IMR-90 (cell line): ENCODE results near the gene RNFT2. TPM values are rescaled to one million over a fixed set of nuclear protein-coding genes. Genes with fewer than 3 reads are reported as not detected.

Experiments used
- ATAC-seq: fragments of 200-7000 bp; cut with Tn5 transposase; 2 replicates; pipeline ENCODE4 v1.9.1; 2020; ENCODE audit warnings: low read depth, mild to moderate bottlenecking, moderate library complexity
- BruUV-seq: library from RNA; stranded (reverse); fragments of 400-500 nt; replicated peaks from 2 replicates; lab custom pipeline; 2021; lab: Mats Ljungman, UMichigan
- CTCF ChIA-PET: fragments of 300-600 bp; formaldehyde crosslinking; extraction: SDS; loops from one replicate; lab custom pipeline; 2021; ENCODE audit warnings: antibody characterized with exemption; lab: Yijun Ruan, JAX
- POLR2A ChIA-PET: fragments of 300-600 bp; sonication (Branson Sonifier 250); formaldehyde crosslinking; loops from one replicate; lab custom pipeline; 2022; ENCODE audit warnings: antibody characterized with exemption; ENCODE audit not compliant: unreplicated experiment; lab: Charles Lee
- DNase-seq: peaks from one replicate; pipeline ENCODE4 v3.0.0; 2013
- H2AFZ ChIP-seq: replicated peaks from 2 replicates; pipeline ENCODE3; 2013; ENCODE audit warnings: low read length, mild to moderate bottlenecking; ENCODE audit not compliant: poor library complexity
- H2AK5ac ChIP-seq: 2 replicates; pipeline ENCODE4 v1.6.1; 2013; ENCODE audit warnings: low read depth, low read length, inconsistent platforms
- H2AK9ac ChIP-seq: replicated peaks from 2 replicates; pipeline ENCODE3; 2013; ENCODE audit warnings: mild to moderate bottlenecking, low read depth, low read length, moderate library complexity; ENCODE audit not compliant: poor library complexity
- H2BK120ac ChIP-seq: 2 replicates; pipeline ENCODE4 v1.6.1; 2013; ENCODE audit warnings: low read depth, low read length, inconsistent platforms
- H2BK15ac ChIP-seq: 3 replicates; pipeline ENCODE4 v1.6.1; 2013; ENCODE audit warnings: low read depth, low read length, inconsistent platforms
- H2BK20ac ChIP-seq: 2 replicates; pipeline ENCODE4 v1.6.1; 2013; ENCODE audit warnings: low read depth, mild to moderate bottlenecking, inconsistent platforms, low read length, moderate library complexity
- H2BK5ac ChIP-seq: 2 replicates; pipeline ENCODE4 v1.6.1; 2013; ENCODE audit warnings: mild to moderate bottlenecking, low read depth, low read length, inconsistent platforms; ENCODE audit not compliant: poor library complexity, severe bottlenecking
- H3K14ac ChIP-seq: replicated peaks from 2 replicates; pipeline ENCODE4 v1.6.1; 2013; ENCODE audit warnings: low read depth, low read length, inconsistent platforms
- H3K18ac ChIP-seq: 2 replicates; pipeline ENCODE4 v1.6.1; 2013; ENCODE audit warnings: low read depth, low read length, control low read depth
- H3K23ac ChIP-seq: 2 replicates; pipeline ENCODE4 v1.6.1; 2013; ENCODE audit warnings: low read depth, low read length, inconsistent platforms
- H3K27ac ChIP-seq: 2 replicates; pipeline ENCODE4 v1.5.1; 2013; ENCODE audit warnings: mild to moderate bottlenecking, control low read depth, low read length; ENCODE audit not compliant: insufficient read depth
- H3K27me3 ChIP-seq: 2 replicates; pipeline ENCODE4 v1.6.1; 2013; ENCODE audit warnings: low read length; ENCODE audit not compliant: control insufficient read depth, insufficient read depth
- H3K36me3 ChIP-seq: 2 replicates; pipeline ENCODE4 v1.6.1; 2013; ENCODE audit warnings: low read length, mixed read lengths; ENCODE audit not compliant: control insufficient read depth, insufficient read depth
- H3K4ac ChIP-seq: 2 replicates; pipeline ENCODE4 v1.6.1; 2013; ENCODE audit warnings: low read depth, low read length, inconsistent platforms
- H3K4me1 ChIP-seq: 2 replicates; pipeline ENCODE4 v1.6.1; 2013; ENCODE audit warnings: low read length, mixed read lengths; ENCODE audit not compliant: control insufficient read depth, insufficient read depth
- H3K4me2 ChIP-seq: 2 replicates; pipeline ENCODE4 v1.6.1; 2013; ENCODE audit warnings: low read depth, mild to moderate bottlenecking, control low read depth, low read length, moderate library complexity
- H3K4me3 ChIP-seq: 2 replicates; pipeline ENCODE4 v1.5.1; 2013; ENCODE audit warnings: low read depth, mild to moderate bottlenecking, control low read depth, low read length, moderate library complexity; ENCODE audit not compliant: insufficient read depth
- H3K56ac ChIP-seq: 2 replicates; pipeline ENCODE4 v1.6.1; 2013; ENCODE audit warnings: low read length, inconsistent platforms; ENCODE audit not compliant: insufficient read depth; ENCODE audit errors: extremely low read depth
- H3K79me1 ChIP-seq, 2 experiments: 2 replicates each; pipeline ENCODE4 v1.6.1; 2013; ENCODE audit warnings: low read length in 2 of 2, inconsistent platforms in 1 of 2, low read depth in 1 of 2
- H3K9ac ChIP-seq: 2 replicates; pipeline ENCODE4 v1.6.1; 2013; ENCODE audit warnings: low read depth, low read length, control low read depth
- H3K9me1 ChIP-seq: 2 replicates; pipeline ENCODE4 v1.6.1; 2013; ENCODE audit warnings: low read length, inconsistent platforms; ENCODE audit not compliant: insufficient read depth
- H3K9me3 ChIP-seq: 2 replicates; pipeline ENCODE4 v1.6.1; 2013; ENCODE audit warnings: low read length; ENCODE audit not compliant: control insufficient read depth, insufficient read depth
- H4K20me1 ChIP-seq: 2 replicates; pipeline ENCODE4 v1.6.1; 2013; ENCODE audit warnings: low read length, inconsistent platforms; ENCODE audit not compliant: insufficient read depth
- H4K5ac ChIP-seq: 2 replicates; pipeline ENCODE4 v1.6.1; 2013; ENCODE audit warnings: mild to moderate bottlenecking, low read depth, low read length, control low read depth
- H4K8ac ChIP-seq, 2 experiments: 2 replicates each; pipeline ENCODE4 v1.6.1; 2013; ENCODE audit warnings: low read depth in 2 of 2, low read length in 2 of 2, control low read depth in 1 of 2, inconsistent platforms in 1 of 2
- H4K91ac ChIP-seq: 2 replicates; pipeline ENCODE4 v1.6.1; 2013; ENCODE audit warnings: low read depth, low read length, inconsistent platforms; ENCODE audit not compliant: insufficient read depth
- BHLHE40 ChIP-seq: fragments of 150-350 bp; IDR thresholded peaks from 2 replicates; pipeline ENCODE4 v1.6.1; 2016; ENCODE audit warnings: mild to moderate bottlenecking, low read depth, low read length
- CEBPB ChIP-seq: IDR thresholded peaks from 2 replicates; pipeline ENCODE4 v1.6.1; 2012; ENCODE audit warnings: low read depth, low read length, improper control_type of control experiment
- CHD1 ChIP-seq: IDR thresholded peaks from 2 replicates; pipeline ENCODE4 v1.6.1; 2012; ENCODE audit warnings: low read depth, low read length, improper control_type of control experiment
- CTCF ChIP-seq: conservative IDR thresholded peaks from 2 replicates; pipeline ENCODE4 v1.5.1; 2012; ENCODE audit warnings: mild to moderate bottlenecking, low read depth, low read length, improper control_type of control experiment
- ELK1 ChIP-seq: fragments of 150-350 bp; IDR thresholded peaks from 2 replicates; pipeline ENCODE4 v1.6.1; 2016; ENCODE audit warnings: low read depth, mild to moderate bottlenecking, low read length, moderate library complexity, borderline replicate concordance
- FOS ChIP-seq: fragments of 150-350 bp; IDR thresholded peaks from 2 replicates; pipeline ENCODE4 v1.6.1; 2016; ENCODE audit warnings: low read depth, low read length
- MXI1 ChIP-seq: IDR thresholded peaks from 2 replicates; pipeline ENCODE4 v1.6.1; 2012; ENCODE audit warnings: low read depth, mild to moderate bottlenecking, low read length, moderate library complexity, borderline replicate concordance
- NFE2L2 ChIP-seq: fragments of 150-350 bp; IDR thresholded peaks from 2 replicates; pipeline ENCODE4 v1.6.1; 2016; ENCODE audit warnings: low read depth, mild to moderate bottlenecking, low read length
- POLR2A ChIP-seq: IDR thresholded peaks from 2 replicates; pipeline ENCODE4 v1.6.1; 2012; ENCODE audit warnings: mild to moderate bottlenecking, low read depth, low read length
- RAD21 ChIP-seq: IDR thresholded peaks from 2 replicates; pipeline ENCODE4 v1.6.1; 2012; ENCODE audit warnings: low read length, improper control_type of control experiment
- RCOR1 ChIP-seq: IDR thresholded peaks from 2 replicates; pipeline ENCODE4 v1.6.1; 2012; ENCODE audit warnings: mild to moderate bottlenecking, low read length, improper control_type of control experiment; ENCODE audit not compliant: insufficient replicate concordance
- RFX5 ChIP-seq: IDR thresholded peaks from 2 replicates; pipeline ENCODE4 v1.8.0; 2012; ENCODE audit warnings: low read depth, mild to moderate bottlenecking, low read length, moderate library complexity
- SMC3 ChIP-seq: fragments of 150-350 bp; IDR thresholded peaks from 2 replicates; pipeline ENCODE4 v1.6.1; 2016; ENCODE audit warnings: low read depth, mild to moderate bottlenecking, antibody characterized with exemption, low read length, moderate library complexity
- WGBS, 2 experiments: methylation state at CpG; one replicate each; pipeline versions ENCODE4 v1.1.5 to v1.1.7; 2013; ENCODE audit warnings: missing lambda C conversion rate in 2 of 2; ENCODE audit not compliant: insufficient read length in 1 of 2; ENCODE audit errors: extremely low coverage in 2 of 2; 5-methylcytosine and 5-hydroxymethylcytosine counted together
- dilution Hi-C: fragments of 300-500 bp; cut with HindIII; formaldehyde crosslinking; loops from one replicate; pipeline ENCODE4 v1.14.3; 2018; ENCODE audit warnings: low sequenced_read_pairs; ENCODE audit not compliant: unreplicated experiment
- in situ Hi-C: fragments of 300-500 bp; cut with MboI; formaldehyde crosslinking; loops from 3 replicates; pipeline ENCODE4 v1.14.3; 2019; ENCODE audit warnings: low sequenced_read_pairs, inconsistent platforms, mixed read lengths
- intact Hi-C: fragments of 100-400 bp; cut with micrococcal nuclease; formaldehyde crosslinking; loops from 2 replicates; pipeline ENCODE4 v1.10.0; 2022
- polyA plus RNA-seq, 3 experiments: library from polyadenylated mRNA; depleted of rRNA; stranded (reverse); fragments of >200 nt; gene quantifications; 2 replicates each; pipeline ENCODE4 v1.2.3, GENCODE V29; 2012; ENCODE audit warnings: low replicate concordance in 1 of 3
- total RNA-seq: library from RNA; depleted of rRNA; stranded (reverse); fragments of >200 nt; gene quantifications from 2 replicates; pipeline ENCODE4 v1.2.3, GENCODE V29; 2012

Gene RNFT2
- total and polyA plus RNA-seq, 2 of the 4 experiments (the other 2 are of a cell fraction): 1.6 to 2.3 TPM

DNA sequence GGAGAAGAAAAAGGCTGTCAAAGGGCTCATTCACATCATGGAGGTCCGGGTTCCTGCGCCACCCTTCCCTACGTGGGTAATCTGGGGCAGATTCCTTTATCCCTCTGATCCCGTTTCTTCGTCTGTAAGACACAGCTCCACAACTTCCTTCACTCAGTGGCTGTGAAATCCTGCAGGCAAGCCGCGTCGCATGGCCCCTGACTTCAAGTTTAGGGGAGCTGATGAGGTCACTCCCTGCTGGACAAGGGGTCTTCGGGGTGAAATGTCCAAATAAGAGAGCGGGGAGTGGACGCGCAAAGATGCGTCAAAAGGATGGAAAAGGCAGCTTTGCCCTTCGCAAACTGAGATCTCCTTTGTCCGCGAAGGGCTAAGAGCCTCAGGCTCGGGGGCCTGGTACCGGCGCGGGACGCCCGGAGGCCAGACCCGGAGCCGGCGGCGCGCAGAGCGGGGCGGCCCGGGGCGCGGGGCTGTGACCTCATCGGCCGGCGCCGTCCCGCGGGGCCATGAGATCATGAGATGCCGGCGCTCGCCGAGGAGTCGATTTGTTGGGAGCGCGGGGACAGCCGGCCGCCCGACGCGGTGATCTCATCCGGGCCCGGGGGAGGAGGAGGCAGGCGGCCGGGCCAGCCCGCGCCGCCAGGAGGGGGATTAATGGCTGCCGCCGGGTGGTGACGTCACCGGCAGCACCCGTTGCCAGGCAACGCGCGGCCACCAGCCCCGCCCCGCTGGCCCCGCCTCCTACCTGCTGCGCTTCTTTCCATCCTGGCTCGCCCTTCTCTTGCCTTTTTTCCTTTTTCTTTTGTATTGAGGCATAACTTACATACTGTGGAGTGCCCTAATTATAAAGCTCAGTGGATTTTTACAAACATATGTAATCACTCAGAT lies 81.1 kb downstream of the RNFT2 start:
- in situ Hi-C loops: no loop called here
- POLR2A ChIA-PET: interaction anchor here (0.5 kb wide), 1 partner anchor 1652 kb away, joined by 3 read pairs; no protein-coding TSS in a partner anchor
- TF ChIP-seq NFE2L2 (no peak), BHLHE40 (no peak), CHD1 (no peak), ELK1 (no peak), RCOR1 (no peak), RFX5 (no peak), FOS (0 out of 2 replicates have a peak, but pooled peaks have one; percentile 42), RAD21 (no peak), MXI1 (peak; percentile 61; the same call in 1 of the 2 replicates), POLR2A (peak; percentile 87), SMC3 (no peak), CEBPB (peak; percentile 6; the same call in 1 of the 2 replicates), CTCF (no peak)

More for the DNA sequence above, 81.1 kb downstream of the RNFT2 start:
- peak overlapping the region; percentile 94 for H3K4me2 ChIP-seq
- H2BK20ac ChIP-seq: no peak overlapping the region
- intact Hi-C loops: loop anchor here (1.0 kb wide), 1 partner anchor 81 kb away; the partner anchor contains the start of genes RNFT2 and SPRING1
- peak overlapping the region; percentile 60 for H2BK5ac ChIP-seq
- peaks cover 7% of the 10 kb centered on the region; the same call in 1 of the 2 replicates for H3K9me1 ChIP-seq
- H2AK5ac ChIP-seq: peak overlapping the region; percentile 47; the same call in 1 of the 2 replicates
- H3K18ac ChIP-seq: peak overlapping the region; percentile 76
- CTCF ChIA-PET: no interaction called here
- H3K27ac ChIP-seq: peak overlapping the region; percentile 96
- H3K36me3 ChIP-seq: no peaks in the 10 kb centered on the region
- dilution Hi-C loops: no loop called here
- H3K27me3 ChIP-seq: no peaks in the 10 kb centered on the region
- no peaks in the 10 kb centered on the region for H4K20me1 ChIP-seq
- peaks cover 7% of the 10 kb centered on the region in 2 experiments for H3K79me1 ChIP-seq
- peak overlapping the region; percentile 94 for H2AFZ ChIP-seq
- H2AK9ac ChIP-seq: peak overlapping the region; percentile 63
- H3K9ac ChIP-seq: peak overlapping the region; percentile 99
- BruUV-seq: TSS peak; percentile 86
- H2BK120ac ChIP-seq: peak overlapping the region; percentile 56
- H3K4ac ChIP-seq: peak overlapping the region; percentile 94
- H2BK15ac ChIP-seq: no peak overlapping the region
- H3K23ac ChIP-seq: peak overlapping the region; percentile 73
- peak overlapping the region; percentile 91 for H4K91ac ChIP-seq
- 1% methylated on average over 26 of the region's 70 CpGs; no CpG with 5 or more reads in 1 of the 2 experiments for WGBS, 2 experiments
- peak overlapping the region; percentile 97 for H3K14ac ChIP-seq
- no peaks in the 10 kb centered on the region for H3K9me3 ChIP-seq
- DNase-seq (peak; percentile 92), ATAC-seq (peak; percentile 100)
- H4K8ac ChIP-seq: peak overlapping the region; percentile 98 to 100
- peaks cover 6% of the 10 kb centered on the region for H3K4me1 ChIP-seq
- H4K5ac ChIP-seq: peak overlapping the region; percentile 99
- H3K4me3 ChIP-seq: peak overlapping the region; percentile 93
- H3K56ac ChIP-seq: peak overlapping the region; percentile 95
